Lower leg skin (tissue), 3 donors: ENCODE measurements around the gene SOX6.

Experiments used
- POLR2A ChIP-seq, 2 donors: fragments of 450-650 bp; IDR thresholded peaks; one replicate each; pipeline ENCODE4 v1.6.1; 2016 to 2017; ENCODE audit warnings: antibody characterized with exemption in 2 of 2, mild to moderate bottlenecking in 1 of 2, moderate library complexity in 1 of 2
- TF ChIP-seq, protein P1 (sequence below), 3 donors: fragments of 450-650 bp; IDR thresholded peaks; one replicate each; pipeline ENCODE4 v1.5.1; 2016; ENCODE audit warnings: antibody characterized with exemption in 3 of 3, mild to moderate bottlenecking in 3 of 3, moderate library complexity in 2 of 3

DNA sequence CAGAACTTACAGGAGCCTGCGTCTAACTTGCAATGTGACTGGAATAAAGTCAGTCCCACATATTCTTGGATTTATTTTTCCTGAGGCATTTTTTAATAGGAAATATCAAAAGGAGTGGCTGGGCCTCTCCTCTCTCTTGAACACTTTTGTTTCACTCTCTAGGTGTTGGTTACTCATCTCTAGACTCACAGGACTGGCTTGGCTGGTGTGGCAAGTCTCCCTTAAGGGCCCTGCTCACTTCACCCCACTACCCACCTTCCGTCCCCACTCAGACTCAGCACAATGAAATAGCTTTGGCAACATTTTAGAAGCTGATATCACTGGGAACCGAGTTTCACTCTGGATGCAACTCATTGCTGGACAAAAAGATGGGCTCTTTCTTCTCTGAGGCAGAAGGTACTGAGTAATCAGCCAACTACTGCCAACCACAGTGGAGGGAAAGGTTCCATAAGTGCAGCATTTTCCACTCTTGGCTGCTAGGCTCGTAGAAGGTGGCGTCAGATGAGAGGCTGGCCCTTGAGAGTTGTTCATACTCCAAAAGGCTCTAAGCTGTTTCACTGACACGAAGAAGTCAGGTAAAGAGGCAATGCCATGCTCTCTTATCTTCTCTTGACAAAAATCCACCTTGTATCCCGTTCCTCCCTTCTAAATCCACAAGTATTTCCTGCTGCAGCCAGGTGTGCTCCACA is 390.6 kb downstream of the SOX6 start:
- TF ChIP-seq, protein P1, sequence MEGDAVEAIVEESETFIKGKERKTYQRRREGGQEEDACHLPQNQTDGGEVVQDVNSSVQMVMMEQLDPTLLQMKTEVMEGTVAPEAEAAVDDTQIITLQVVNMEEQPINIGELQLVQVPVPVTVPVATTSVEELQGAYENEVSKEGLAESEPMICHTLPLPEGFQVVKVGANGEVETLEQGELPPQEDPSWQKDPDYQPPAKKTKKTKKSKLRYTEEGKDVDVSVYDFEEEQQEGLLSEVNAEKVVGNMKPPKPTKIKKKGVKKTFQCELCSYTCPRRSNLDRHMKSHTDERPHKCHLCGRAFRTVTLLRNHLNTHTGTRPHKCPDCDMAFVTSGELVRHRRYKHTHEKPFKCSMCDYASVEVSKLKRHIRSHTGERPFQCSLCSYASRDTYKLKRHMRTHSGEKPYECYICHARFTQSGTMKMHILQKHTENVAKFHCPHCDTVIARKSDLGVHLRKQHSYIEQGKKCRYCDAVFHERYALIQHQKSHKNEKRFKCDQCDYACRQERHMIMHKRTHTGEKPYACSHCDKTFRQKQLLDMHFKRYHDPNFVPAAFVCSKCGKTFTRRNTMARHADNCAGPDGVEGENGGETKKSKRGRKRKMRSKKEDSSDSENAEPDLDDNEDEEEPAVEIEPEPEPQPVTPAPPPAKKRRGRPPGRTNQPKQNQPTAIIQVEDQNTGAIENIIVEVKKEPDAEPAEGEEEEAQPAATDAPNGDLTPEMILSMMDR (IDR thresholded peaks at IDR 0.05), result no peak
- TF ChIP-seq POLR2A (IDR thresholded peaks at IDR 0.05), result no peak
